Gastroesophageal sphincter (tissue), 3 donors: ENCODE data around the gene CYSLTR2.

Source experiments
- EP300 ChIP-seq: sonication (generic); formaldehyde crosslinking; IDR thresholded peaks from one replicate; pipeline ENCODE4 v1.6.1; 2017; ENCODE audit warnings: antibody characterized with exemption, mild to moderate bottlenecking
- POLR2A ChIP-seq, 2 donors: fragments of 450-650 bp; IDR thresholded peaks; one replicate each; pipeline ENCODE4 v1.6.1; 2017; ENCODE audit warnings: antibody characterized with exemption in 2 of 2, mild to moderate bottlenecking in 2 of 2, moderate library complexity in 1 of 2
- POLR2AphosphoS5 ChIP-seq: sonication (generic); formaldehyde crosslinking; IDR thresholded peaks from one replicate; pipeline ENCODE4 v1.6.1; 2017; ENCODE audit warnings: antibody characterized with exemption
- TF ChIP-seq, protein P1 (sequence below), 4 experiments: fragments of 200-600 bp in 2 of 4; fragments of 450-650 bp in 2 of 4; sonication (generic) in 1 of 4; IDR thresholded peaks; one replicate each; pipeline ENCODE4 v1.5.1; 2017 to 2019; ENCODE audit warnings: antibody characterized with exemption in 4 of 4, mild to moderate bottlenecking in 2 of 4, moderate library complexity in 2 of 4

GRCh38 chr13:48749699-48750473, 96.2 kb downstream of the CYSLTR2 start:
- TF ChIP-seq, protein P1, sequence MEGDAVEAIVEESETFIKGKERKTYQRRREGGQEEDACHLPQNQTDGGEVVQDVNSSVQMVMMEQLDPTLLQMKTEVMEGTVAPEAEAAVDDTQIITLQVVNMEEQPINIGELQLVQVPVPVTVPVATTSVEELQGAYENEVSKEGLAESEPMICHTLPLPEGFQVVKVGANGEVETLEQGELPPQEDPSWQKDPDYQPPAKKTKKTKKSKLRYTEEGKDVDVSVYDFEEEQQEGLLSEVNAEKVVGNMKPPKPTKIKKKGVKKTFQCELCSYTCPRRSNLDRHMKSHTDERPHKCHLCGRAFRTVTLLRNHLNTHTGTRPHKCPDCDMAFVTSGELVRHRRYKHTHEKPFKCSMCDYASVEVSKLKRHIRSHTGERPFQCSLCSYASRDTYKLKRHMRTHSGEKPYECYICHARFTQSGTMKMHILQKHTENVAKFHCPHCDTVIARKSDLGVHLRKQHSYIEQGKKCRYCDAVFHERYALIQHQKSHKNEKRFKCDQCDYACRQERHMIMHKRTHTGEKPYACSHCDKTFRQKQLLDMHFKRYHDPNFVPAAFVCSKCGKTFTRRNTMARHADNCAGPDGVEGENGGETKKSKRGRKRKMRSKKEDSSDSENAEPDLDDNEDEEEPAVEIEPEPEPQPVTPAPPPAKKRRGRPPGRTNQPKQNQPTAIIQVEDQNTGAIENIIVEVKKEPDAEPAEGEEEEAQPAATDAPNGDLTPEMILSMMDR (IDR thresholded peaks at IDR 0.05), result peak; percentile 25 to 70 (median 64)
- TF ChIP-seq POLR2AphosphoS5 (peak; percentile 85), EP300 (no peak), POLR2A (IDR thresholded peaks at IDR 0.05) (no peak)
